GM12892 (cell line): Measurements from ENCODE around the gene MRPL33.

Experiments
- POLR2A ChIP-seq: IDR thresholded peaks from 2 replicates; pipeline ENCODE4 v1.6.1; 2011; ENCODE audit warnings: low read depth, low read length, control low read depth
- POLR2AphosphoS5 ChIP-seq: IDR thresholded peaks from 2 replicates; pipeline ENCODE4 v1.6.1; 2011; ENCODE audit warnings: low read depth, low read length, control low read depth

DNA sequence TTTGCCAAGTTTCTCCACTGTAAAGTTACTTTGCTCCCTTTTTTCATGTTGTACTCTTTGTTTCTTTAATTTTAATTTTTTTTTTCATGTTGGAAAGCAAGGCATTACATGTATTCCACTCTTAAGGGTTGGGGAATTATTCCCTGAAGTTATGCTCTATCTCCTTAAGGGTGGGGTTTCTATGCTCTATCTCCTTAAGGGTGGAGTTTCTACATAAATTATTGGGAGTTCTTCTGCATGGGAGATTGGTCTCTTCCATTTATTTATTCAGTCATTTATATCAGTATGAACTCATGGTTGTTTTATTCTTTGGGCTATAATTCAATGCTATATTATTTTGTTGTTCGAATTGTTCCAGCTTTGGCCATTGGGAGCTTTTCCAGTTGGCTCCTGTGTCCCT lies 11.2 kb downstream of the MRPL33 start:
- TF ChIP-seq POLR2A, result no peak
- no peak for TF ChIP-seq POLR2AphosphoS5
